Epithelial cell of esophagus (primary cell): ENCODE data around the gene CHD5.

Experiments
- DNase-seq: peaks from one replicate; pipeline ENCODE4 v3.0.0; 2010; ENCODE audit warnings: low read depth
- H3K4me3 ChIP-seq: 2 replicates; pipeline ENCODE4 v1.5.1; 2011; ENCODE audit warnings: mild to moderate bottlenecking, low read length, control low read depth
- TF ChIP-seq, protein P1 (sequence below): IDR thresholded peaks from 2 replicates; pipeline ENCODE4 v1.5.1; 2011; ENCODE audit warnings: low read depth, mild to moderate bottlenecking, low read length, control low read depth, inconsistent platforms; ENCODE audit not compliant: insufficient read depth; ENCODE audit errors: missing control alignments

CHD5 gene

DNA sequence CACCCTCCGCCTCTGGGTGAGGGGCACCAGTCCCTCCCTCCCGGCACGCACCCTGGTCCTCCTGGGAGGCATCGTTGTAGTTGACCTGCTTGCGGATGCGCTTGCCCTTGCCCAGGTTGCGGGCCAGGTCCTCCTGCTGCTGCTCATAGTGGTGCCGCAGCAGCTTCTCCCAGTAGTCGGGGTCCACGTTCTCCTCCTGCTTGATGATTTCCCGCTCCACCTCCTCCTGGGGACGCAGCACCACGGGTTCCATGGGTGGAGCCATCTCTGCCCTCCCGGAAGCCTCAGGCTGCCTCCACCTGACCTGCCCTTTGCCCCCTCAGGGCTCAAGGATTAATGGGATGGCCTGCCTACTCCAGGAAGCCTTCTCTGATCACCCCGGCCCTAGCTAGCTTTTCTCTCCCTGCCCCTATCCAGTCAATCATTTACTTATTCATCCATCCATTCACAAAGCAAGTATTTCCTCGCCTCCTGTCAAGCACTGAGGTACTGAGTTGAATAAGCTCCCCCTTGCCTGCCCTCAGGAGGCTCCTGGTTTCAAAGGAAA is 53.5 kb downstream of the CHD5 start:
- TF ChIP-seq, protein P1, sequence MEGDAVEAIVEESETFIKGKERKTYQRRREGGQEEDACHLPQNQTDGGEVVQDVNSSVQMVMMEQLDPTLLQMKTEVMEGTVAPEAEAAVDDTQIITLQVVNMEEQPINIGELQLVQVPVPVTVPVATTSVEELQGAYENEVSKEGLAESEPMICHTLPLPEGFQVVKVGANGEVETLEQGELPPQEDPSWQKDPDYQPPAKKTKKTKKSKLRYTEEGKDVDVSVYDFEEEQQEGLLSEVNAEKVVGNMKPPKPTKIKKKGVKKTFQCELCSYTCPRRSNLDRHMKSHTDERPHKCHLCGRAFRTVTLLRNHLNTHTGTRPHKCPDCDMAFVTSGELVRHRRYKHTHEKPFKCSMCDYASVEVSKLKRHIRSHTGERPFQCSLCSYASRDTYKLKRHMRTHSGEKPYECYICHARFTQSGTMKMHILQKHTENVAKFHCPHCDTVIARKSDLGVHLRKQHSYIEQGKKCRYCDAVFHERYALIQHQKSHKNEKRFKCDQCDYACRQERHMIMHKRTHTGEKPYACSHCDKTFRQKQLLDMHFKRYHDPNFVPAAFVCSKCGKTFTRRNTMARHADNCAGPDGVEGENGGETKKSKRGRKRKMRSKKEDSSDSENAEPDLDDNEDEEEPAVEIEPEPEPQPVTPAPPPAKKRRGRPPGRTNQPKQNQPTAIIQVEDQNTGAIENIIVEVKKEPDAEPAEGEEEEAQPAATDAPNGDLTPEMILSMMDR: no peak
- H3K4me3 ChIP-seq: no peak overlapping the region
- no peak for DNase-seq

GRCh38 chr1:6126028-6126427 is 54.1 kb downstream of the CHD5 start:
- no peak overlapping the region for H3K4me3 ChIP-seq
- TF ChIP-seq, protein P1: no peak
- no peak for DNase-seq

GRCh38 chr1:6125366-6125765 is 54.8 kb downstream of the CHD5 start:
- no peak for DNase-seq
- TF ChIP-seq, protein P1: no peak
- H3K4me3 ChIP-seq: no peak overlapping the region

GRCh38 chr1:6124746-6125365 is 55.3 kb downstream of the CHD5 start:
- H3K4me3 ChIP-seq: no peak overlapping the region
- no peak for DNase-seq
- TF ChIP-seq, protein P1: no peak

DNA sequence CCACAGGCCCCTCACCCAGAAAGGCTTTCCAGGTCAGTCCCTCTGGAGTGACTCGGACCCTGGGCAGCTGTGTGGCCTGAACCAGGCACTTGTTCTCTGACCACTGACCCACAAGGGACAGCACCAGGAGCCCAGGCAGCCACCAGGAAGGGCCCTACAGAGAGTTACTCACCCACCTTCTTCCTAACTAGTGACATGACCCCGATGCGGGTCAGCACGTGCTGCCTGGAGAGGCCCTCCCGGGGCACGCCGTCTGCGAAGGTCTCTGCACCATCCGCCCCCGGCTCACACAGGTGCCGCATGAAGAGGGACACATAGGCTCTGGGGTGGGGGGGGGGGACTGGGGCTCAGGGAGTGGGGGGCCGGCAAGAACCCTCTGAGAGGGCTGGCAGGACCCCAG is 55.8 kb downstream of the CHD5 start:
- no peak overlapping the region for H3K4me3 ChIP-seq
- DNase-seq: no peak
- TF ChIP-seq, protein P1: no peak

GRCh38 chr1:6123816-6124215 is 56.3 kb downstream of the CHD5 start:
- H3K4me3 ChIP-seq: no peak overlapping the region
- no peak for DNase-seq
- TF ChIP-seq, protein P1: no peak

GRCh38 chr1:6123083-6123482 is 57.0 kb downstream of the CHD5 start:
- TF ChIP-seq, protein P1: no peak
- DNase-seq: no peak
- H3K4me3 ChIP-seq: no peak overlapping the region
